ENCODE measurements around the gene PHACTR1.

PHACTR1 gene

DNA sequence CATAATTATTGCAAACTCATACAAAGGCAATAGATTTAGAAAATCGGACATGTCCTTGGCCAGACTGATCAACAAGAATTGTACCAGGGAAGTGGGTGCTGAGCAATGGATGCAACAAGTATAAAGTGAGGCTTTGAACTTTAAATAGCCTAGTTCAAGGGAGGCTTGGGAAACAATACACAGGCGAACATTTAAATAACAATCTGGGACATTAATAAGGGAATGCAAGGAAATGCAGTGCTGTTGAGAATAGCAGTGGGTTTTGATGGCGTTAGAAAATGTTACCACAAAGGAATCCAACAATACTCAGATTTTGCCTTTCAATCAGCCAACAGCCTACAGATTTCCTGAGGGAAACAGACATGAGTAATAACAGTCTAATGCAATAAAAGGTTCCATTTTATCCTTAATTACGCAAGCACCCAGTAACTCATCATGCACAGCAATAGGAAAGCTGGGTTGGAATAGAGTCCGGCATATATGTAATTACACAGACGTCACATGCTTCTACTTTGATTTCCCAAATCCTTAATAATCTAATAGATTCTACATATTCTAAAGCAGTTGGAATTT, 134.6 kb downstream of the PHACTR1 start:
- no peak for DNase-seq

DNA sequence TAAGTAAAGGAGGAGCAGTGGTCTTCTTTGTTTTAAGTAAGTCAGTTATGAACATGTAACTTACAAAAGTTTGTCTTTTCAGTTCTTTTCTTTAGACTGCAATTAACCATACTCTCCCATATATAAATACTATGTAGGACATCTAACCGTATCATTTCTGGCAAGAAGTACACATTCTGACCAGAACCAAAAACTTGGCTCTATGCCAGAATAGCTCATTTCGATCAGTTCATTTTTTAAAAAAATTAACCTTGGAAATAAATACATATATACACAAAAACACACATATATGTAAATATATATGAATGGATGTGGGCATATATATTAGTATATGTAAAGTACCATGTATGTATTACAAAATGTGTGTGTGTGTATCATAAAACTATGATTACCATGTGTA, 145.0 kb downstream of the PHACTR1 start:
- no peak for DNase-seq

- DNase-seq = no peak
Observed at GRCh38 chr6:12865117-12865516, 148.6 kb downstream of the PHACTR1 start.

DNA sequence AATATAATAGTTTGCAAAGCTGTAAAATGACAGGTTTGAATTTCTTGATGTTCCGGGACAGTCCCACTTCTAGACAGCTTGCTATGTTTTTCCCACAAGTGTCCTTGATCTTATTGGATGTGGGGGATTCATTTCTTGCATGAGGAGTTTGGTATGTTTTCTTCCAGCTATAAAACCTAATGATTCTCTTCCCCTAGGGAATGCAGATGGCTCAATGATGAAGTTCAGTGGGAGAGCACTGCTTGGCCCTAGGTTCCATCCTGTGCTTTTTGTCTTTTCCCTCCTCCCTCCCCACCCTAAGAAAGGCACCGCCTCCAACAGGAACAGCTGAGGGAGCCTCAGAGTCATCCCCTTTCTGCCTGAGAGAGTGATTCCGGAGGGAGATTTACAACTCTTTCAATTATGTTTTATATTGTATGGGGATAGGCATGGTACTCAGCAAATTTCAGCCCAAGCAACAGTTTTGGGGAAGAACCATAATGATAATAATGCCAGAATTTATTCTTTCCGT, 149.2 kb downstream of the PHACTR1 start:
- no peak for DNase-seq

DNA sequence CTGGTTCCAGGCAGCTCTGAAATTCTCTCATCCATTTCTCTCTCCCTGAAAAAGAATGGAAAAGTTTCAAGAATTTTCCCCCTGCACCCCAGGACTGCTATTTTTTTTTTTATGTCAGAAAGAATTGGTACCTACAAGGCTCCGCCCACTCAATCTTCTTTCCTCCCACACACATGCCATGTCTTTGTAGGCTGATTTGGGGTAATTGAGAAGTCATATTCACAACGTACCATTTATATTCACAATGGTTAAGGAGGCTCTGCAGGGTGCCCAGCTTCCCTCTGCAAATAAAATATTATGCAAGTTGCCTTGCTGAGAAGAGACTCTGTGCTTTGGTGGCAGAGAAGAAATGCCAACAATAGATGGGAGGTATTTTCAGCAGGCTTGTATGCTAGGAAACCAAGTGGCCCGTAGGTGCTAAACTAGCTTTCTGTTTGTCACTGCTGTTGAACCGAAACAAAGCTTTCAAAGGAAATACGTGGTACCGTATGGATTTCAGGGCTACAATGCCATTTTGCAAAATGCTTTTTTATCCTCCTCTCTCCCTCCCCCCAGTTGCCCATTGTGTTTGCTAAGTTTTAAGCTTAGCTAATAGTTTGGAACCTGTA, 150.0 kb downstream of the PHACTR1 start:
- no peak for DNase-seq

DNA sequence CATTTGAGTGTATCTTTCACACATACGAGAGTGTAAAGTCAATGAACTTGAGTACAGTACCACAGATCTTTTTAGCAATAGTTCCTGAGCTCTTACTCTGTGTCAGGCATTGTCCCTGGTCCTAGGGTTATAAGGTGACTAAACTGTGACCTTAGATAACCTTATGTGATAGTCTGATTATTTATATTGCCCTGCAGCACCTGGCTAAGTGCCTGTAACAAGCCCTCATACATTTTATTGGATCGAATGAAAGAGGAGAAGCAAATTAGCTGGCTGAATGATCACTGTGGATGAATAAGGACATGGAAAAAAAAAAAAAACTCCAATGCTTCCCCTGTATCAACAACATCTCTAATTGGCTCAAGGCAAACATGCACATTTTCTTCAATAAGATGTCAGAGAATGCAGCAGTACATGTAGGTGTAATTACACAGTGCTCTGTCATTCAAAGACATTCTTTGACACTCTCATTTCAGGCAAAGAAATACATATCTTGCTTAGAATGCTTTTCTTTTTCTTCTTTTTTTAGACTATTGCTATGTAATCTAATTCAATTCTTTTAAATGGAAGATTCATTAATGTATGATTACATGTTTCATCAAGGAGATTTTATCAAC, 153.4 kb downstream of the PHACTR1 start:
- no peak for DNase-seq

GRCh38 chr6:12873691-12874090, 157.1 kb downstream of the PHACTR1 start:
- DNase-seq = no peak

DNA sequence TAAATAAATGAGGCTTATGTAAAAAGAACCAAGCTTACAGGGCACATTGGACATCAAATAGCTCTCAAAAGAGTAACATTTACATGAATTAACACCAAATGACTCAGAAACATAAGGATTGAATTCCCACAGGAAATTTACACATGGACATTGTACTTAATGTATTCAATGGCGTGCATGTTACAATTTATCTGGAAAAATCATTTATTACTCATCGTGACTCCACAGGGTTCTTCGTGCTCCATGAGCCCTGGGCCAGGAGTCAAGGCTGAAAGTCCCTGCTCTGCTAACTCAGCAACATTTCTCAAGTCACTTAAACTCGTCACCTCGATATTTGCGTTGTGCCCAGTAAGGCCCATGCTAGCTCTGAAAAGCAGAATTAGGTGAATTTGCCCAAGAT, 158.5 kb downstream of the PHACTR1 start:
- DNase-seq = no peak

DNA sequence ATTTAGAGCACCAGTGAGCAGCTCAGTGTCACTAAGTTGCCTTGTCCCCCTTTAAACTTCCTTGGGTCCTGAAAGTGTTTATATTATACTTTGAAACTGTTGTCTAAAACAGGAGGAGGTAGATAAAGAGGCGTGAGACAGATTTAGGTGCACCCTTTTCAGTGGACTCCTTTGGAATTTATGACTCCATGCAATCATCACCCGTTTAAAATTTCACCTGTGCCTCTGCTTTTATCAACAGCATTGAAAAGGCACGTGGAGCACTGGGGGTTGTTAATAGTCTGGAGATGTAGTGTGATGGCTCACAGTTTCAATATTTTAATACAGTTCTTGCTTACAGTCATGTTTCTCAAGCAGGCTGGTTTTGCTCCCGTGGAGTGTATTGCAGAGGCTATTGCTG, 162.2 kb downstream of the PHACTR1 start:
- DNase-seq = no peak

DNA sequence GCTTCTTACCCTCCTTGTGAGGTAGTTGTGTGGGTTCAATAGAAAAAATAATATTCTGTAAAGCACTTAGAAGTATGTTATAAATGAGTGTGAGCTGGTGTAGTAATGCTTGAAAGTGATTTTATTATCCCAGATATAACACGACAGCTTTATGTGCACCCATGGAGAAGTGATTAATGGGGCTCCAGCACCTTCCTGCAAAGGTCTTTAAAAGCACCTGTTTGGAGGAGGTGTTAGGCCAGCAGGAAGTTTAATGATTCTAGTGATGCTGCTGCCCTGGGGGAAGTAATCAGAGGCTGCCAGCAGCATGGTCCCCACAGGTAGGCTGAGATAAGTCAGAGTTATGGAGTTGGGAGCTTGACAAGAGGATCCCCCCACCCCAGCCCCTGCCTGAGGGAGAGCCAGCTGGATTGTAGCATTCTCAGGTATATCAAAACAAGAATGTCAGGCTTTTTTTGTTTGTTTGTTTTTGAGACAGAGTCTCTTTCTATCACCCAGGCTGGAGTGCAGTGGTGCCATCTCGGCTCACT, 166.3 kb downstream of the PHACTR1 start:
- DNase-seq = no peak

- no peak for DNase-seq
Observed at GRCh38 chr6:12884983-12885382, 168.4 kb downstream of the PHACTR1 start.

DNA sequence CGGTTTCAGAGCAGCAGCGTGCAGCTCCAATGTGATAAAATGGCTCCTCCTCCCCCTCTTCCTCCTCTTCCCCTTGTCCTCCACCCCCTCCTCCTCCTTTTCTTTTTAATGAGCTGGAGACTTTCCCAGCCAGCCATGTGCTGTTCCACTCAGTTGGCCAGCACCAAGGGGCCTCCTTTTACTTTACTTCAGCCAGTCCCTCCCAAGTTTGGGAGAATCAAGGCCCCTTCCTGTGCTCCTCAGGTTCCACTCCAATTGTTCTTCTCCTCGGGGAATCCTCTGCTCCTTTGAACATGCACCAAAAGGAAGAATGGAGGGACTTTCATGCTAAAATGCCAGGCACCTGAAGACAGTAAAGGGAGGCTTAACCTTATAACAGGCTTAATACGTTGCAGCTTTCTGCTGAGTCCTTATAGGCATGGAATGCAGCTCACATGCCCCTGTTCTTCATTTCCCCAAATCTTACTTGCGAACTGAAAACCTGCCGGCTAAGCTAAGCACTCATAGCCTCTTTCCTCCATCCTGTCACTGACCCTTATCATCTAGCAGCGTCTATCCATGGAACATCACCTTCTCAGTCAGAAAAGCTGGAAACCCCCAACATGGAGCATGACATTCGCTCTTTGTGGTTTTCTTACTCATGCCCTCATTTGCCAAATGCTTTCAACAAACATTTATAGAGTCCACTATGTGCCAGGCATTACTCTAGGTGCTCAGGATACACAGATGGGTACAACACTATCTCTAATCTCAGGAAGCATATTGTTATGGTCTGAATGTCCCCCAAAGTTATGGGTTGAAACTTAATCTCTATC, 170.6 kb downstream of the PHACTR1 start:
- no peak for DNase-seq

DNA sequence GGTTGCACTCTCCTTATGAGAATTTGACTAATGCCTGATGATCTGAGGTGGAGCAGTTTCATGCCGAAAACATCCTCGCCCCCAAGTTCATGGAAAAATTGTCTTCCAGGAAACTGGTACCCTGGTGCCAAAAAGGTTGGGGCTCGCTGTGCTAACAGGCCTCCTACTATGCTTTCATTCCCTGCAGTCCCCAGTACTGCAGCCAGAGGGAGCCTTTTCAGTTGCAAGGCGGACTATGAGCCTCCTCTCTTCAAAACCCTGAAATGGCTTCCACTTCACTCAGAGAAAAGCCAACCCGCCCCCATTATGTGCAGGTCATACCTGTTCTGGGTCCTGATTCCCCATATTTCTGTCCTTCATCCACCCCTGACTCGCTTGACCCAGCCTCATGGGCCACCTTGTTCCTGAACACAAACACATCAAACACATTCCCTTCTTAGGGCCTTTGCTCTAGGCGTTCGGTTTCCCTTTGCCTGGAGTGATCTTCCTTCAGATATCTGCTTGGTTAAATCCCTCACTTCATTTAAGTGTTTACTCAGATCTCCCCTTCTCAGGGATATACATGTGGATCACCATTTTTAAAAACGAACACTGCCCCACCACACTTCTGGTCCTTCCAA, 173.7 kb downstream of the PHACTR1 start:
- DNase-seq = peak; percentile 25

DNA sequence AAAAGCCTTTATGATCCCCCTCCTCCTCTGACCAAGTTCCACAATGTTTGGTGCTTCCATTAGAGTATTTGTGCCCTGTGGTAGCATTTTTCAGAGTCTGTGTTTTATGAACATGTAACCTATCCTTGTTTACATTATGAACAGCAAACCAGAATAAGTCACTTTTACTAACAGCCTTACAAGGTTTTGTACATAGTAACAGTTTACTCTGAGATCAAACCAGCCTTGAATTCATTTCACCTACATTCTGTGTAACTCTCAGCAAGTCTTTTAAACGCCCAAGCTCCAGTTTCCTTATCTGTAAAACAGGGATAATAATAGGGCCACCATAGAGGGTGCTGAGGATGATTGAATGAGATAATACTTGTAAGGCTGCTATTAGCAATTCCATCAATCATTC, 175.0 kb downstream of the PHACTR1 start:
- DNase-seq = no peak

DNA sequence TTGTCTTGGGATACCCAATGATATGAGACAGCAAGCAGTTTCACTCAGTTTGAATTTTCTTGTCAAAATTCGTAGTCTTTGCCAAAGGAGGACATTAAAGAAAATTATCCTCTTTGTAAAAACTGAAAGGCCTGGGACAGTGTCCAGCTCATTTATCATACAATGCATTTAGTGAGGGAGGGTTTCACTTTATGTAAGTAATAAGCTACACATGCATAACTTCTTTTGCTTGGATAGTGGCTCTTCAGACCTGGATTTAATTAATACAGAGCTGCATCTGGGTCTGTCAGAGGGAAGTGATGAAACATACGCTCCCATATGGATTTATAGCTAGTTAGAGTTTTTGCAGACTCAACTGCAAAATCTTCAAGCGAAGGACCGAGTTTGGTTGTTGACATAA, 175.6 kb downstream of the PHACTR1 start:
- DNase-seq = no peak

DNA sequence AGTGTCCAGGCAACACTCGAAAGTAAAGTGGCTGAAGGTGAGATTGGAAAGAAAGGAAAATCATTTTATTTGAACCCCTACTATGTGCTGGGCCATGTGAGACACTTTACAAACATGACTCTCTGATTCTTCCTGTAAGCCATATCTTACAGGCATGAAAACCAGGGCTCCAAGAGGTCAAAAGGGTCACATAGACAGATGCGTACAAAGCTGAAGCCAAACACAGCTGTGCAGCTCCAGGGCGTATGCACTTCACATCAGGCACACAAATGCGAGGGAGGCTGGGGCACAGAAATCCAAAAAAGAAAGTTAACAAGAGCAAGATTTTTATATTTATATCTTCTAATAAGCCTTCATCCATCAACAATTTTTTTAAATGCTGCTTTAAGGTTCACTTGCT, 176.5 kb downstream of the PHACTR1 start:
- DNase-seq = no peak

GRCh38 chr6:12895721-12896120, 179.2 kb downstream of the PHACTR1 start:
- DNase-seq = no peak

GRCh38 chr6:12896208-12896733, 179.7 kb downstream of the PHACTR1 start:
- no peak for DNase-seq

- DNase-seq = no peak
Observed at GRCh38 chr6:12898603-12899002, 182.0 kb downstream of the PHACTR1 start.

DNA sequence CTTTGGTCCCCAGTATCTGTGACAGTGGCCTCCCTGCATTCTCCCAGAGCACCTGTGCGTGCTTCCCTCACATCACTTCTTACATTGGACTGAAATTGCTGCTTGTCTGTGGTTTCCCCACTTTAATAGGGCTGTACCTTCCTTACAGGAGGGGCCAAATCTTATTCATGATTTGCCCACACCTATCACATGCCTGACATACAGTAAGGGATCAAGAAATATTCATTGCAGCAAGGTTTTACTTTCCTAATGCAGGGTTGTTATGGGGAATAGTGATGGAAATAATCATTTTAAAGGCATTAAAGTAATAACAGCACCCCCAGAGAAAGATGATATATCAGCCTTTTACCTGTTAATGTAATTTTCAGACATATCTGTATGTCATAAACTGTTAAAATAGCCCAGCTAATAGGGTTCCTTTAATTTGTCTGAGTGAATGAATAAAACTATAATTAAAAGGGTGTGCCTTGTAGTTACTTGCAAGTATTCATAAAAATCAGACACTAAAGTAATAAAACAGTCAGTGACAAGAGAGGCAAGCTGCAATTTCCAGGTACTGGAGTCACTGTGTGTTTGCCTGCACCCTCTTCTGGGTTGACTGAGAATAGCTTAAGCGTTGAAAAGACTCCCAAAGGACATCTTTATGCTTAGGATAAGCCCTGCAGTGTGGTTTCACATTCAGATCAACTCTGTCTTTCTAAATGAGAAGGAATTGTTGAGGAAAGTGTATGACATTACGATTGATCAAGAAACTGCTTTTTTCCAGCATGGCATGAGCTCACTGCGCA, 182.7 kb downstream of the PHACTR1 start:
- DNase-seq = no peak

- DNase-seq = no peak
Observed at GRCh38 chr6:12903246-12903645, 186.7 kb downstream of the PHACTR1 start.

- no peak for DNase-seq
Observed at GRCh38 chr6:12909833-12910232, 193.3 kb downstream of the PHACTR1 start.
